ENCODE measurements around the gene CAMKMT. TPM values are rescaled to one million over a fixed set of nuclear protein-coding genes. Genes with fewer than 3 reads are reported as not detected.

The CAMKMT gene
- total and polyA plus RNA-seq, 9 of the 15 experiments (the other 6 are each of a cell fraction or from before 2014, with no cell fraction given) = 1.6 to 15.3 (median 7.4) TPM

DNA sequence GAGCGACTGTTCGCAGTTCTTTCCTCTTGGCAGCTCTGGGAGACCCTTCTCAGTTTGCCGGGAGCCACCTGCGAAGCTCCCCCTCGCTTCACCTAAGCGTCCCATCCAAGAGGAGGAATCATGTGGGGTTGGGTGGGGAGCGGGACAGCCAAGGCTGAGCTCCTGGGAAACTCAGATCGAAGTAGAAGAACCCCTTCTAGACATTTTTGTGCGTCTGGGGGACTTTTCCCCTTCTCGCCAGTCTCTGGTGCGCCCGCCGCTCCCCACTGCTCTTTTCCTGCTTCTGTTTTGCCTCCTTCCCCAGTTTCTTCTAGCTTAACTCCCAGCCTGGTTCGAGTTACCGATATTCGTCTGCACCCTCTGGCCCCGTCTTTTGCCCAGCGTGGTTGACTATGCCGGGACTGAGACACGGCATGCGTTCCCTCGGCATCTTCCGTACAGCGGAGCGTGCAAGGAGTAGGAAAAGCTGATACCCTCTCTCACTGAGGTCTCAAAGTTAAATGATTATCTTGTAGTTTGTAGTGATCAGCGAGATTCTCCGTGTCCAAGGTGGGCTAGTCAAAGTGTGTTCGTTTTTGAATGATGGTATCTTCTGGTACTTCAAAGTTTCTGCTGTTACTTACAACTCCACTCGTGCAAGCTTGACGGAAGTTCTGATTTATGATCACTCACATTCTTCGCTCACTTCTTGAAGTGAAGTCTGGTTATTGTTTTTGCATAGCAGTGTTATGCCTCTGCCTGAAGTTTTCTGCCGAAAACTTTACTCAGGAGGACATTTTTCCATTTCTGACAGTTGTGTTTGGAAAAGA lies 664 bp downstream of the CAMKMT start (continued):
- TF ChIP-seq ZNF133 (CRISPR knock-in tag; IDR thresholded peaks at IDR 0.05) (no peak), SMC3 (conservative IDR thresholded peaks at IDR 0.05; ENCODE audit: insufficient read depth, low read depth, low read length) (no peak), DPF2 (IDR thresholded peaks at IDR 0.05) (0 out of 2 replicates have a peak, but pooled peaks have one; percentile 21), ZNF444 (CRISPR knock-in tag; IDR thresholded peaks at IDR 0.05) (no peak), MEIS2 (IDR thresholded peaks at IDR 0.05; ENCODE audit: partially characterized antibody) (peak; percentile 95), ARNT (IDR thresholded peaks at IDR 0.05) (no peak), TEAD1 (CRISPR knock-in tag; IDR thresholded peaks at IDR 0.05) (peak in 1 of 2 experiments; percentile 37; a peak in 1 of 4 replicates), BHLHE40 (IDR thresholded peaks at IDR 0.05; ENCODE audit: low read length) (peak; percentile 41; the same call in 1 of the 2 replicates), ZFP36 (IDR thresholded peaks at IDR 0.05; ENCODE audit: low read depth, low read length, partially characterized antibody) (no peak), CTBP1 (IDR thresholded peaks at IDR 0.05; ENCODE audit: borderline replicate concordance) (peak; percentile 13), RBBP5 (IDR thresholded peaks at IDR 0.05; ENCODE audit: borderline replicate concordance, insufficient read depth, low read length, poor library complexity, severe bottlenecking) (peak; percentile 67), COPS2 (conservative IDR thresholded peaks at IDR 0.05) (no peak), ZNF232 (CRISPR knock-in tag; IDR thresholded peaks at IDR 0.05) (0 out of 2 replicates have a peak, but pooled peaks have one; percentile 47), FOXK1 (CRISPR knock-in tag; IDR thresholded peaks at IDR 0.05; ENCODE audit: borderline replicate concordance) (0 out of 2 replicates have a peak, but pooled peaks have one; percentile 65)
- TF ChIP-seq, protein P1, sequence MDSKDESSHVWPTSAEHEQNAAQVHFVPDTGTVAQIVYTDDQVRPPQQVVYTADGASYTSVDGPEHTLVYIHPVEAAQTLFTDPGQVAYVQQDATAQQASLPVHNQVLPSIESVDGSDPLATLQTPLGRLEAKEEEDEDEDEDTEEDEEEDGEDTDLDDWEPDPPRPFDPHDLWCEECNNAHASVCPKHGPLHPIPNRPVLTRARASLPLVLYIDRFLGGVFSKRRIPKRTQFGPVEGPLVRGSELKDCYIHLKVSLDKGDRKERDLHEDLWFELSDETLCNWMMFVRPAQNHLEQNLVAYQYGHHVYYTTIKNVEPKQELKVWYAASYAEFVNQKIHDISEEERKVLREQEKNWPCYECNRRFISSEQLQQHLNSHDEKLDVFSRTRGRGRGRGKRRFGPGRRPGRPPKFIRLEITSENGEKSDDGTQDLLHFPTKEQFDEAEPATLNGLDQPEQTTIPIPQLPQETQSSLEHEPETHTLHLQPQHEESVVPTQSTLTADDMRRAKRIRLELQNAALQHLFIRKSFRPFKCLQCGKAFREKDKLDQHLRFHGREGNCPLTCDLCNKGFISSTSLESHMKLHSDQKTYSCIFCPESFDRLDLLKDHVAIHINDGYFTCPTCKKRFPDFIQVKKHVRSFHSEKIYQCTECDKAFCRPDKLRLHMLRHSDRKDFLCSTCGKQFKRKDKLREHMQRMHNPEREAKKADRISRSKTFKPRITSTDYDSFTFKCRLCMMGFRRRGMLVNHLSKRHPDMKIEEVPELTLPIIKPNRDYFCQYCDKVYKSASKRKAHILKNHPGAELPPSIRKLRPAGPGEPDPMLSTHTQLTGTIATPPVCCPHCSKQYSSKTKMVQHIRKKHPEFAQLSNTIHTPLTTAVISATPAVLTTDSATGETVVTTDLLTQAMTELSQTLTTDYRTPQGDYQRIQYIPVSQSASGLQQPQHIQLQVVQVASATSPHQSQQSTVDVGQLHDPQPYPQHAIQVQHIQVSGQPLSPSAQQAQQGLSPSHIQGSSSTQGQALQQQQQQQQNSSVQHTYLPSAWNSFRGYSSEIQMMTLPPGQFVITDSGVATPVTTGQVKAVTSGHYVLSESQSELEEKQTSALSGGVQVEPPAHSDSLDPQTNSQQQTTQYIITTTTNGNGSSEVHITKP (IDR thresholded peaks at IDR 0.05; ENCODE audit: partially characterized antibody) = peak; percentile 72
- TF ChIP-seq, protein P2, sequence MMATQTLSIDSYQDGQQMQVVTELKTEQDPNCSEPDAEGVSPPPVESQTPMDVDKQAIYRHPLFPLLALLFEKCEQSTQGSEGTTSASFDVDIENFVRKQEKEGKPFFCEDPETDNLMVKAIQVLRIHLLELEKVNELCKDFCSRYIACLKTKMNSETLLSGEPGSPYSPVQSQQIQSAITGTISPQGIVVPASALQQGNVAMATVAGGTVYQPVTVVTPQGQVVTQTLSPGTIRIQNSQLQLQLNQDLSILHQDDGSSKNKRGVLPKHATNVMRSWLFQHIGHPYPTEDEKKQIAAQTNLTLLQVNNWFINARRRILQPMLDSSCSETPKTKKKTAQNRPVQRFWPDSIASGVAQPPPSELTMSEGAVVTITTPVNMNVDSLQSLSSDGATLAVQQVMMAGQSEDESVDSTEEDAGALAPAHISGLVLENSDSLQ (IDR thresholded peaks at IDR 0.05) = peak; percentile 89
- TF ChIP-seq, protein P3, sequence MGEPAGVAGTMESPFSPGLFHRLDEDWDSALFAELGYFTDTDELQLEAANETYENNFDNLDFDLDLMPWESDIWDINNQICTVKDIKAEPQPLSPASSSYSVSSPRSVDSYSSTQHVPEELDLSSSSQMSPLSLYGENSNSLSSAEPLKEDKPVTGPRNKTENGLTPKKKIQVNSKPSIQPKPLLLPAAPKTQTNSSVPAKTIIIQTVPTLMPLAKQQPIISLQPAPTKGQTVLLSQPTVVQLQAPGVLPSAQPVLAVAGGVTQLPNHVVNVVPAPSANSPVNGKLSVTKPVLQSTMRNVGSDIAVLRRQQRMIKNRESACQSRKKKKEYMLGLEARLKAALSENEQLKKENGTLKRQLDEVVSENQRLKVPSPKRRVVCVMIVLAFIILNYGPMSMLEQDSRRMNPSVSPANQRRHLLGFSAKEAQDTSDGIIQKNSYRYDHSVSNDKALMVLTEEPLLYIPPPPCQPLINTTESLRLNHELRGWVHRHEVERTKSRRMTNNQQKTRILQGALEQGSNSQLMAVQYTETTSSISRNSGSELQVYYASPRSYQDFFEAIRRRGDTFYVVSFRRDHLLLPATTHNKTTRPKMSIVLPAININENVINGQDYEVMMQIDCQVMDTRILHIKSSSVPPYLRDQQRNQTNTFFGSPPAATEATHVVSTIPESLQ (CRISPR knock-in tag; IDR thresholded peaks at IDR 0.05) = 0 out of 2 replicates have a peak, but pooled peaks have one; percentile 38
- TF ChIP-seq, protein P4, sequence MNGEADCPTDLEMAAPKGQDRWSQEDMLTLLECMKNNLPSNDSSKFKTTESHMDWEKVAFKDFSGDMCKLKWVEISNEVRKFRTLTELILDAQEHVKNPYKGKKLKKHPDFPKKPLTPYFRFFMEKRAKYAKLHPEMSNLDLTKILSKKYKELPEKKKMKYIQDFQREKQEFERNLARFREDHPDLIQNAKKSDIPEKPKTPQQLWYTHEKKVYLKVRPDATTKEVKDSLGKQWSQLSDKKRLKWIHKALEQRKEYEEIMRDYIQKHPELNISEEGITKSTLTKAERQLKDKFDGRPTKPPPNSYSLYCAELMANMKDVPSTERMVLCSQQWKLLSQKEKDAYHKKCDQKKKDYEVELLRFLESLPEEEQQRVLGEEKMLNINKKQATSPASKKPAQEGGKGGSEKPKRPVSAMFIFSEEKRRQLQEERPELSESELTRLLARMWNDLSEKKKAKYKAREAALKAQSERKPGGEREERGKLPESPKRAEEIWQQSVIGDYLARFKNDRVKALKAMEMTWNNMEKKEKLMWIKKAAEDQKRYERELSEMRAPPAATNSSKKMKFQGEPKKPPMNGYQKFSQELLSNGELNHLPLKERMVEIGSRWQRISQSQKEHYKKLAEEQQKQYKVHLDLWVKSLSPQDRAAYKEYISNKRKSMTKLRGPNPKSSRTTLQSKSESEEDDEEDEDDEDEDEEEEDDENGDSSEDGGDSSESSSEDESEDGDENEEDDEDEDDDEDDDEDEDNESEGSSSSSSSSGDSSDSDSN (IDR thresholded peaks at IDR 0.05; ENCODE audit: borderline replicate concordance in 1 of 2, low read depth in 2 of 2, low read length in 2 of 2) = peak in 1 of 2 experiments; percentile 71; a peak in 2 of 4 replicates
